ENCODE measurements around the gene ADRA2B. TPM values are rescaled to one million over a fixed set of nuclear protein-coding genes. Genes with fewer than 3 reads are reported as not detected.

The ADRA2B gene
- total and polyA plus RNA-seq, 2 experiments from 2014 or later = 28.5 to 61.8 TPM

DNA sequence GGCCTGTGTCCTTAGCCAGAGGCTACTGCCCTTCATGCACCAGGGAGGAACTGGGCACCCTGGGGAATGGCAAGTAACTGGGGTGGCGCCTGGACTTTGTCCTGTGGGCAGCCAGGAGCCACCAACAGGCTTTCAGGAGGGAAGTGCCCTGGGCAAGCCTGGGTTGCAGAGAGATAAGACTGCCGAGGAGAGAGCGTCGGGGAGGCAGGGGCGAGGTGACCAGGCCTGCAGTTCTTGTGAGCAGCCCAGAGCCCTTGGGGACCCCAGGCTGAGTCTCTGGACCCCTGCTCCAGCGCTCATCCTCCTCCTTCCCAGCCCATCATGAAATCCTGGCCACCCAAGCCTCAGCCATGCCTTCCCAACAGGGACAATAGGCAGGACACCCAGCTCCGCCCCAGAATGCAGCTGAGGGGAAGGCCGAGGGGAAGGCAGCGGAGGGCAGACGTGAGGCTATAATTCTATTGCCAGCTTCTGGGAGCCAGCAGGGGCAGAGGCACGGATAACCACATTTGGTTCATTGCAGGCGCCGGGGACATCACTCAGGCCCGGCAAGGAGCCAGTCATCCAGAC, 25.1 kb downstream of the ADRA2B start:
- Histone ChIP-seq H3K27ac (no peak overlapping the region), H3K9me3 (ENCODE audit: low read depth) (no peaks in the 10 kb centered on the region), H3K4me1 (ENCODE audit: low read depth) (peaks cover 18% of the 10 kb centered on the region), H3K27me3 (no peaks in the 10 kb centered on the region), H3K4me3 (no peak overlapping the region), H3K36me3 (no peaks in the 10 kb centered on the region)
- DNase-seq (ENCODE audit: low read depth in 1 of 2, low spot score in 1 of 2) = no peak
- TF ChIP-seq, protein P1, sequence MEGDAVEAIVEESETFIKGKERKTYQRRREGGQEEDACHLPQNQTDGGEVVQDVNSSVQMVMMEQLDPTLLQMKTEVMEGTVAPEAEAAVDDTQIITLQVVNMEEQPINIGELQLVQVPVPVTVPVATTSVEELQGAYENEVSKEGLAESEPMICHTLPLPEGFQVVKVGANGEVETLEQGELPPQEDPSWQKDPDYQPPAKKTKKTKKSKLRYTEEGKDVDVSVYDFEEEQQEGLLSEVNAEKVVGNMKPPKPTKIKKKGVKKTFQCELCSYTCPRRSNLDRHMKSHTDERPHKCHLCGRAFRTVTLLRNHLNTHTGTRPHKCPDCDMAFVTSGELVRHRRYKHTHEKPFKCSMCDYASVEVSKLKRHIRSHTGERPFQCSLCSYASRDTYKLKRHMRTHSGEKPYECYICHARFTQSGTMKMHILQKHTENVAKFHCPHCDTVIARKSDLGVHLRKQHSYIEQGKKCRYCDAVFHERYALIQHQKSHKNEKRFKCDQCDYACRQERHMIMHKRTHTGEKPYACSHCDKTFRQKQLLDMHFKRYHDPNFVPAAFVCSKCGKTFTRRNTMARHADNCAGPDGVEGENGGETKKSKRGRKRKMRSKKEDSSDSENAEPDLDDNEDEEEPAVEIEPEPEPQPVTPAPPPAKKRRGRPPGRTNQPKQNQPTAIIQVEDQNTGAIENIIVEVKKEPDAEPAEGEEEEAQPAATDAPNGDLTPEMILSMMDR (IDR thresholded peaks at IDR 0.05; ENCODE audit: low read depth, low read length) = no peak

DNA sequence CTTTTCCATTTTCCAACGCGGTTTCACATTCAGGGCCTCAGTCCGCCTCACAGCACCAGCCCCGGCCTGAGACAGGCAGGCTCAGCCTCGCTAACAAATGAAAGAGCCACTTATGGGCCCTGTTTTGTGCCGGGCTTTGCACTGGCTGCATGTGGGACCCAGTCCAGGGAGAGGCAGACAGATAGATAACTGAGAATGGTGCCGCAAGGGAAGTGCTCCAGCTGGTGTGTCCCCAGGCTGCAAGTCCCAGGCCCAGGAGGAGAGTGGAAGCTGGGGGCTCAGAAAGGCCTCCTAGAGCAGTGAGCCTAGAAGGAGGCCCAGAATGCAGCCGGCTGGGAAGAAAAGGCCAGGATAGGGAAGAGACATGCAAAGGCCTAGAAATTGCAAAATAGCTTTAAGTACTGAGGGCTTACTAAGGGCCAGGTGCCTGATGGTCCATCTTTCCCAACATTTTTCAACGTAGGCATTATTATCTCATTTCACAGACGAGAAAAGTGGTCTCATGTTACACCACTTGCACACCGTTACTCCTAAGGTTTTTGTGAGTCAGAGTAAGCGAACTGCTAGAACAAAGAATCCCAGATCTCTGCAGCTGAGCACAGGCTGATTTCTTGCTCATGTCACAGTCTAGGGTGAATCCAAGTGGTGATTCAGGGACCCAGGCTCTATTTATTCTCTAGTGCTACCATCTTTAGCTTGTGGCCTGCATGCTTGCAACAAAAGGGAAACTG, 26.0 kb downstream of the ADRA2B start:
- TF ChIP-seq, protein P1 (IDR thresholded peaks at IDR 0.05; ENCODE audit: low read depth, low read length) = no peak
- Histone ChIP-seq H3K4me3 (no peak overlapping the region), H3K27me3 (no peaks in the 10 kb centered on the region), H3K9me3 (ENCODE audit: low read depth) (no peaks in the 10 kb centered on the region), H3K27ac (peak overlapping the region; percentile 46), H3K36me3 (no peaks in the 10 kb centered on the region), H3K4me1 (ENCODE audit: low read depth) (peaks cover 18% of the 10 kb centered on the region)
- DNase-seq (ENCODE audit: low read depth in 1 of 2, low spot score in 1 of 2) = peak; percentile 12

DNA sequence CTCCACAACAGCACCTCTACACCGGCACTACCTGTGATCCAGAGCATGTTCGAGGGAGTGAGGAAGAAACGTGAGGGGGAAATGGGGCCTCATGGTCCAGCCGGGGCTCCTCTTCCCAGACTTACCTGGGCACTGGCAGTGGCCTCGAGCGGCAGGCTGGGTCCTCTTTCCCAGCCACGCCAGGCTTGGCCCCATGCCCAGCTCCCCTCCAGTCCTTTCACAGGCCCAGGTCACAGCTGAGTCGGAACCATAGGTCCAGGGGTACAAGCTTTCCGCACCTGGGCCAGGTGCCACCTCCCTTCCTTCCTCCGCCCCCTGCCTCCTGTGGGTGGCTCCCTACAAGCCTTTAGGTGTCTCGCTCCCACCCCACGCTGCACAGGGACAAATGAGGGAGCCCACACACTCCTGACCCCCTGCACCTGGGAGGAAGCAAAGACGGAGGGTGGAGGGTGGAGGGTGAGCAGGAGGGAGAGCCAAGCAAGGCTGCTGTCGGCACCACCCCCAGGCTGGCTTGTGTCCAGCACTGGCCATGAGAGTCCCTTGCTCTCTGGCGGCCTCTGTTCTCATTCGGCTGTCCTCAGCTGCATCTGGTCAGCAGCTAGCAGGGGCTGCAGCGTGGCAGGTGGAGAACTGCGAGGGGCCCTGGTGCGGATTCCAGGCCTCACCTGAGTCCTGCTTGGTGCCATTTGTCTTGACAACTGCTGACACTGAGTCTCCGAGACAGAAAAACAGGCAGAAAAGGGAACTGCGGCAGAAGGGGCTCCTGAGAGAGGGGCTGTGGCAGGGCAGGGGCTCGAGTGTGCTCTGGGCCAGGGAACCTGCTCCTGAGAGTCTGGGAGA, 26.8 kb downstream of the ADRA2B start:
- TF ChIP-seq, protein P1 (IDR thresholded peaks at IDR 0.05; ENCODE audit: low read depth, low read length) = no peak
- peak in 1 of 2 donors; percentile 62 for DNase-seq (ENCODE audit: low read depth in 1 of 2, low spot score in 1 of 2)
- Histone ChIP-seq H3K9me3 (ENCODE audit: low read depth) (no peaks in the 10 kb centered on the region), H3K27ac (peak overlapping the region; percentile 46), H3K4me1 (ENCODE audit: low read depth) (peaks cover 18% of the 10 kb centered on the region), H3K4me3 (no peak overlapping the region), H3K27me3 (no peaks in the 10 kb centered on the region), H3K36me3 (no peaks in the 10 kb centered on the region)

- no peak overlapping the region for H3K4me3 ChIP-seq
- H3K9me3 ChIP-seq (ENCODE audit: low read depth) = no peaks in the 10 kb centered on the region
- DNase-seq (ENCODE audit: low read depth in 1 of 2, low spot score in 1 of 2) = no peak
- TF ChIP-seq, protein P1 (IDR thresholded peaks at IDR 0.05; ENCODE audit: low read depth, low read length) = no peak
- H3K4me1 ChIP-seq (ENCODE audit: low read depth) = peaks cover 18% of the 10 kb centered on the region
- H3K36me3 ChIP-seq = no peaks in the 10 kb centered on the region
- H3K27me3 ChIP-seq = no peaks in the 10 kb centered on the region
- no peak overlapping the region for H3K27ac ChIP-seq
Observed at GRCh38 chr2:96088340-96089335, 27.7 kb downstream of the ADRA2B start.

- no peaks in the 10 kb centered on the region for H3K36me3 ChIP-seq
- no peaks in the 10 kb centered on the region for H3K9me3 ChIP-seq (ENCODE audit: low read depth)
- TF ChIP-seq, protein P1 (IDR thresholded peaks at IDR 0.05; ENCODE audit: low read depth, low read length) = no peak
- peaks cover 18% of the 10 kb centered on the region for H3K4me1 ChIP-seq (ENCODE audit: low read depth)
- no peaks in the 10 kb centered on the region for H3K27me3 ChIP-seq
- no peak overlapping the region for H3K27ac ChIP-seq
- H3K4me3 ChIP-seq = no peak overlapping the region
- no peak for DNase-seq (ENCODE audit: low read depth in 1 of 2, low spot score in 1 of 2)
Observed at GRCh38 chr2:96087130-96087529, 29.2 kb downstream of the ADRA2B start.
